H9 (cell line): ENCODE results near the gene APOBEC3A. TPM values are rescaled to one million over a fixed set of nuclear protein-coding genes. Genes with fewer than 3 reads are reported as not detected.
"Not testable (repeated sequence)": the region's sequence is repeated elsewhere in the genome, so short reads cannot be mapped to it uniquely, and the experiment has no call there.

Source experiments
- DNase-seq: peaks from one replicate; pipeline ENCODE4 v3.0.0-alpha.2; 2017
- H2AFZ ChIP-seq: one replicate; pipeline ENCODE4 v1.6.1; 2013; ENCODE audit warnings: mild to moderate bottlenecking, low read length, control low read depth, moderate library complexity
- H2AK5ac ChIP-seq: 2 replicates; pipeline ENCODE4 v1.6.1; 2013; ENCODE audit warnings: low read length, control low read depth, mixed read lengths; ENCODE audit not compliant: insufficient read length
- H2BK120ac ChIP-seq: one replicate; pipeline ENCODE4 v1.6.1; 2013; ENCODE audit warnings: low read depth, mild to moderate bottlenecking, low read length, control low read depth, inconsistent platforms; ENCODE audit not compliant: poor library complexity, severe bottlenecking
- H2BK12ac ChIP-seq: 2 replicates; pipeline ENCODE4 v1.6.1; 2013; ENCODE audit warnings: low read length, control low read depth, mixed read lengths, low read depth; ENCODE audit not compliant: insufficient read length
- H2BK15ac ChIP-seq: 2 replicates; pipeline ENCODE4 v1.6.1; 2013; ENCODE audit warnings: low read depth, low read length, control low read depth
- H2BK20ac ChIP-seq: one replicate; pipeline ENCODE4 v1.6.1; 2013; ENCODE audit warnings: low read depth, mild to moderate bottlenecking, low read length, control low read depth, inconsistent platforms; ENCODE audit not compliant: poor library complexity, severe bottlenecking
- H2BK5ac ChIP-seq: 2 replicates; pipeline ENCODE4 v1.6.1; 2013; ENCODE audit warnings: low read length, control low read depth, mixed read lengths; ENCODE audit not compliant: insufficient read length
- H3K14ac ChIP-seq: 2 replicates; pipeline ENCODE4 v1.6.1; 2013; ENCODE audit warnings: low read length, control low read depth; ENCODE audit not compliant: insufficient read depth
- H3K18ac ChIP-seq: 2 replicates; pipeline ENCODE4 v1.6.1; 2013; ENCODE audit warnings: low read depth, mild to moderate bottlenecking, mixed read lengths, low read length, control low read depth; ENCODE audit not compliant: insufficient read length
- H3K23ac ChIP-seq: 2 replicates; pipeline ENCODE4 v1.6.1; 2013; ENCODE audit warnings: low read length, control low read depth, mixed read lengths, low read depth; ENCODE audit not compliant: insufficient read length
- H3K23me2 ChIP-seq: 2 replicates; pipeline ENCODE4 v1.6.1; 2013; ENCODE audit warnings: low read depth, mild to moderate bottlenecking, mixed read lengths, low read length, control low read depth; ENCODE audit not compliant: insufficient read length, poor library complexity, severe bottlenecking
- H3K27ac ChIP-seq: 2 replicates; pipeline ENCODE4 v1.5.1; 2013; ENCODE audit warnings: low read length, control low read depth, mixed read lengths, low read depth; ENCODE audit not compliant: insufficient read length
- H3K27me3 ChIP-seq: 2 replicates; pipeline ENCODE4 v1.6.1; 2013; ENCODE audit warnings: low read length, control low read depth, inconsistent platforms; ENCODE audit not compliant: insufficient read depth
- H3K4ac ChIP-seq: 2 replicates; pipeline ENCODE4 v1.6.1; 2013; ENCODE audit warnings: low read depth, mild to moderate bottlenecking, control low read depth, inconsistent platforms, low read length, moderate library complexity
- H3K4me1 ChIP-seq: 2 replicates; pipeline ENCODE4 v1.6.1; 2013; ENCODE audit warnings: low read length, control low read depth, inconsistent platforms; ENCODE audit not compliant: insufficient read depth
- H3K4me2 ChIP-seq: 2 replicates; pipeline ENCODE4 v1.6.1; 2013; ENCODE audit warnings: low read length, control low read depth, mixed read lengths; ENCODE audit not compliant: insufficient read length, insufficient read depth
- H3K56ac ChIP-seq: 2 replicates; pipeline ENCODE4 v1.6.1; 2013; ENCODE audit warnings: low read depth, mild to moderate bottlenecking, mixed read lengths, low read length, control low read depth; ENCODE audit not compliant: insufficient read length
- H3K79me1 ChIP-seq: 2 replicates; pipeline ENCODE4 v1.6.1; 2013; ENCODE audit warnings: low read depth, mild to moderate bottlenecking, moderate library complexity, low read length, control low read depth, inconsistent platforms; ENCODE audit not compliant: insufficient read depth, poor library complexity, severe bottlenecking
- H3K79me2 ChIP-seq: 2 replicates; pipeline ENCODE4 v1.6.1; 2013; ENCODE audit warnings: low read length, control low read depth, inconsistent platforms; ENCODE audit not compliant: insufficient read depth
- H3K9ac ChIP-seq: 2 replicates; pipeline ENCODE4 v1.6.1; 2013; ENCODE audit warnings: low read length, control low read depth, mixed read lengths; ENCODE audit not compliant: insufficient read length; ENCODE audit errors: extremely low read depth
- H3K9me3 ChIP-seq: one replicate; pipeline ENCODE4 v1.6.1; 2013; ENCODE audit warnings: low read depth, low read length, inconsistent platforms; ENCODE audit not compliant: control insufficient read depth
- H3T11ph ChIP-seq: one replicate; pipeline ENCODE4 v1.6.1; 2013; ENCODE audit warnings: mild to moderate bottlenecking, low read length, control low read depth, inconsistent platforms
- H4K20me1 ChIP-seq: one replicate; pipeline ENCODE4 v1.6.1; 2013; ENCODE audit not compliant: control insufficient read depth, insufficient read length, insufficient read depth
- H4K5ac ChIP-seq: 2 replicates; pipeline ENCODE4 v1.6.1; 2013; ENCODE audit warnings: low read depth, mild to moderate bottlenecking, mixed read lengths, low read length, control low read depth; ENCODE audit not compliant: insufficient read length
- H4K8ac ChIP-seq: replicated peaks from 2 replicates; pipeline ENCODE4 v1.6.1; 2013; ENCODE audit warnings: low read length, control low read depth, mixed read lengths, low read depth; ENCODE audit not compliant: insufficient read length
- H4K91ac ChIP-seq: 2 replicates; pipeline ENCODE4 v1.6.1; 2013; ENCODE audit warnings: low read depth, mild to moderate bottlenecking, moderate library complexity, mixed read lengths, low read length, control low read depth; ENCODE audit not compliant: insufficient read length
- H3K27ac Mint-ChIP-seq, 3 experiments: 2 replicates in 2 of 3; 3 replicates in 1 of 3; pipeline ENCODE4 v1.8.0; 2020 to 2021; ENCODE audit warnings: mixed read lengths in 3 of 3, mild to moderate bottlenecking in 1 of 3, moderate library complexity in 1 of 3
- H3K27me3 Mint-ChIP-seq: 2 replicates; pipeline ENCODE4 v1.8.0; 2021; ENCODE audit warnings: low read depth, mild to moderate bottlenecking, moderate library complexity, mixed read lengths
- H3K36me3 Mint-ChIP-seq, 3 experiments: 2 replicates in 2 of 3; 3 replicates in 1 of 3; pipeline ENCODE4 v1.8.0; 2020 to 2021; ENCODE audit warnings: low read depth in 3 of 3, mixed read lengths in 3 of 3; ENCODE audit not compliant: insufficient read depth in 1 of 3
- H3K4me1 Mint-ChIP-seq, 2 experiments: 2 replicates each; pipeline ENCODE4 v1.8.0; 2020; ENCODE audit warnings: mixed read lengths in 2 of 2
- H3K4me3 Mint-ChIP-seq, 2 experiments: 2 replicates in 1 of 2; 3 replicates in 1 of 2; pipeline ENCODE4 v1.8.0; 2020 to 2021; ENCODE audit warnings: mild to moderate bottlenecking in 2 of 2, mixed read lengths in 2 of 2, moderate library complexity in 1 of 2
- H3K9me3 Mint-ChIP-seq, 2 experiments: 2 replicates in 1 of 2; 3 replicates in 1 of 2; pipeline ENCODE4 v1.8.0; 2020; ENCODE audit warnings: mild to moderate bottlenecking in 2 of 2, mixed read lengths in 2 of 2, moderate library complexity in 1 of 2
- CTCF ChIP-seq: fragments of 200-600 bp; sonication (generic); conservative IDR thresholded peaks from 3 replicates; pipeline ENCODE4 v1.8.0; 2021; ENCODE audit warnings: antibody characterized with exemption, mild to moderate bottlenecking
- WGBS: extraction: QIAGEN DNeasy Blood & Tissue Kit; methylation state at CpG from one replicate; pipeline ENCODE4 v1.1.7; 2013; ENCODE audit warnings: missing lambda C conversion rate, low lambda C conversion rate, mixed read lengths; ENCODE audit not compliant: insufficient read length; ENCODE audit errors: extremely low coverage; 5-methylcytosine and 5-hydroxymethylcytosine counted together
- total RNA-seq: library from RNA; stranded (reverse); gene quantifications from 2 replicates; pipeline ENCODE4 v1.2.1, GENCODE V29; 2021

APOBEC3A gene
- total RNA-seq, 1 experiment from 2014 or later = not detected

GRCh38 chr22:38984224-38984623 is 26.8 kb downstream of the APOBEC3A start:
- H2BK12ac ChIP-seq = no peak overlapping the region
- H2BK120ac ChIP-seq = no peak overlapping the region
- H3K14ac ChIP-seq = no peak overlapping the region
- no peak overlapping the region for H3K4ac ChIP-seq
- H3K18ac ChIP-seq = no peak overlapping the region
- no peak overlapping the region for H3K27ac Mint-ChIP-seq
- H3K9me3 Mint-ChIP-seq = peaks cover 27 to 31% of the 10 kb centered on the region in 2 experiments
- no peaks in the 10 kb centered on the region for H3K27me3 ChIP-seq
- H2BK20ac ChIP-seq = no peak overlapping the region
- H3T11ph ChIP-seq = no peak overlapping the region
- H4K5ac ChIP-seq = no peak overlapping the region
- no peaks in the 10 kb centered on the region for H3K79me2 ChIP-seq
- DNase-seq = no peak
- no CpG with 5 or more reads among the region's 2 CpGs for WGBS
- H3K4me3 Mint-ChIP-seq = no peak overlapping the region
- no peak overlapping the region for H4K8ac ChIP-seq
- no peaks in the 10 kb centered on the region for H4K20me1 ChIP-seq
- no peaks in the 10 kb centered on the region for H3K9me3 ChIP-seq
- no peak overlapping the region for H3K9ac ChIP-seq
- no peak for TF ChIP-seq CTCF
- no peaks in the 10 kb centered on the region for H3K79me1 ChIP-seq
- no peak overlapping the region for H3K4me2 ChIP-seq
- no peak overlapping the region for H3K23ac ChIP-seq
- no peak overlapping the region for H3K27ac ChIP-seq
- H3K36me3 Mint-ChIP-seq = peaks cover 11 to 38% (median 34%) of the 10 kb centered on the region in 3 experiments; a peak in 6 of 7 replicates
- H2AK5ac ChIP-seq = no peak overlapping the region
- H4K91ac ChIP-seq = no peak overlapping the region
- H2AFZ ChIP-seq = no peak overlapping the region
- no peak overlapping the region for H3K56ac ChIP-seq
- peaks cover 12% of the 10 kb centered on the region for H3K27me3 Mint-ChIP-seq
- no peaks in the 10 kb centered on the region for H3K4me1 ChIP-seq
- H2BK5ac ChIP-seq = no peak overlapping the region
- H2BK15ac ChIP-seq = no peak overlapping the region
- H3K23me2 ChIP-seq = no peaks in the 10 kb centered on the region
- H3K4me1 Mint-ChIP-seq = peaks cover 27 to 31% of the 10 kb centered on the region in 2 experiments

- Mint-ChIP-seq H3K27me3 (peaks cover 12% of the 10 kb centered on the region), H3K4me1 (peaks cover 27 to 31% of the 10 kb centered on the region in 2 experiments), H3K36me3 (peaks cover 11 to 38% (median 34%) of the 10 kb centered on the region in 3 experiments; a peak in 6 of 7 replicates), H3K9me3 (peaks cover 27 to 31% of the 10 kb centered on the region in 2 experiments), H3K27ac (peak overlapping the region in 2 of 3 experiments; percentile 81 to 97; a peak in 3 of 7 replicates)
- not testable (repeated sequence) for H3K23me2 ChIP-seq, H3K27me3 ChIP-seq, H3K23ac ChIP-seq, H3K4me1 ChIP-seq, H3K9ac ChIP-seq, H2AK5ac ChIP-seq, H3K4me2 ChIP-seq, H4K20me1 ChIP-seq, H3K27ac ChIP-seq, H2BK120ac ChIP-seq, H4K5ac ChIP-seq, H3K79me1 ChIP-seq, H2BK5ac ChIP-seq, H2BK15ac ChIP-seq, H3T11ph ChIP-seq, H3K79me2 ChIP-seq, H2AFZ ChIP-seq, H2BK12ac ChIP-seq, H3K9me3 ChIP-seq, H3K4ac ChIP-seq, H4K91ac ChIP-seq, H3K56ac ChIP-seq, H4K8ac ChIP-seq, H2BK20ac ChIP-seq, H3K4me3 Mint-ChIP-seq
- Histone ChIP-seq H3K18ac (peak overlapping the region; percentile 68), H3K14ac (0 out of 2 replicates have a peak overlapping the region, but pooled peaks have one; percentile 74)
- WGBS = no CpG with 5 or more reads among the region's 9 CpGs
- peak; percentile 66 for DNase-seq
Measured at GRCh38 chr22:38984784-38985757, 27.7 kb downstream of the APOBEC3A start.
